Measurements from ENCODE around the gene TGFBR1. TPM values are rescaled to one million over a fixed set of nuclear protein-coding genes. Genes with fewer than 3 reads are reported as not detected.

Gene TGFBR1
- total and polyA plus RNA-seq, 2 donors (not counting 3 experiments of a cell fraction or from before 2014, with no cell fraction given), result 5.8 to 18.6 TPM

DNA sequence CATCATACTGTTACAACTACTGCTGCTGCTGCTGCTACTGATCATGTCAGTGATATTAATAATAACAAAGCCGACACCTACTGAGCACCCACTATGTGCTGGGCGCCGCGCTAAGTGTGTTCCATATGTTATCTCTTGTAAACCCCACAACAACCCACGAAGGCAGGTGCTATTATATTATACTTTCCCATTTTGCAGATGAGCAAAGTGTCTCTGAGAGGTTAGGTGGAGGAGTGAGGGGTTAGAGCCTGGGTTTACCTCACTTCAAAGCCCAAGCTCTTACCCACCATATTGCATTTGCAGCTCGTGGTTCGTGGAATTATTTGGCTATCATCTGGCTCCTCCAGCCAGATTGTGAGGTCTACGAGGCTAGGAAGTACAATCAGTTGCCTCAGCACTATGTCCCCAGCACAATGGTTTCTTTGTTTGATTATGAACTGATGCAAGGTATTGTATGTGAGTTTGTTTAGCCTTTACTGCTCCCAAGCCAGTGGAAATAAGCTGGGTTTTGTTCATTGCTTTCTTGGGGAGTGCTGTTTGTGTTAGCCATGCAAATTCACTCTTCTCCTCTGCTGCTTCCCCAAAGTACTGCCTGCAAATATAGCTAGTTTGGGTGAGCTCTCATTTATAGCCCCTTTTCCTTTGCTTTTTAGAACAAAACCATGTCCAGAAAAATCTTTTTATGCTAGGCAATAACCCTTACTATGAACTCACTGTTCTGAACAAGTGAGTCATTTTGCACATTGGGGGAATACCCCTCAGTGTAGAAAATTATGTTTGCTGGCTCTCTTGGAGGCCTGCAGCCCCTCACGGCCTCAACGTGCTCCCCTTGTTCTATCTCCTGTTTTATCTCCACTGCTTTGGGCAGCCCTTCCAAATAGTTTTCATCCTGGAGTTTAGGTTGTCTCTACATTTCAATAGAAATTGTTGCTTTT, 68.9 kb downstream of the TGFBR1 start:
- Histone ChIP-seq H3K9me1 (replicated peaks; ENCODE audit: control insufficient read depth, extremely low read depth, insufficient read depth, low read length) (no peaks in the 10 kb centered on the region), H3K4me1 (ENCODE audit: control insufficient read depth, extremely low read depth, insufficient read depth, low read length) (no peaks in the 10 kb centered on the region), H3K4me2 (ENCODE audit: insufficient read depth, low read length) (no peak overlapping the region), H3K27me3 (ENCODE audit: control insufficient read depth in 2 of 2, insufficient read depth in 2 of 2, low read length in 2 of 2) (peaks cover 4 to 5% of the 10 kb centered on the region in 2 experiments), H3K27ac (ENCODE audit: insufficient read depth, low read depth, low read length) (no peak overlapping the region), H3K36me3 (ENCODE audit: control insufficient read depth in 2 of 2, extremely low read depth in 1 of 2, insufficient read depth in 2 of 2, low read length in 2 of 2) (no peaks in the 10 kb centered on the region), H4K20me1 (replicated peaks; ENCODE audit: control insufficient read depth, extremely low read depth, insufficient read depth, low read length) (no peaks in the 10 kb centered on the region), H2AFZ (ENCODE audit: low read depth, low read length) (no peak overlapping the region), H3K79me2 (ENCODE audit: control insufficient read depth, insufficient read depth, low read length) (no peaks in the 10 kb centered on the region), H3K9me3 (replicated peaks; ENCODE audit: control insufficient read depth, insufficient read depth, low read length) (no peaks in the 10 kb centered on the region), H3K4me3 (replicated peaks in 1 of 3; ENCODE audit: insufficient read depth in 1 of 3, low read depth in 1 of 3, low read length in 3 of 3) (no peak overlapping the region), H3K9ac (replicated peaks; ENCODE audit: extremely low read depth, insufficient read depth, low read length) (no peak overlapping the region)
- dilution Hi-C loops (cut with MboI; ENCODE audit: extremely low pct_ligation_motif_present, low sequenced_read_pairs) (no loop called here), intact Hi-C loops (cut with micrococcal nuclease) (no loop called here)
- no TSS peak for BruUV-seq (replicated peaks)
- FAIRE-seq (no peak), DNase-seq (ENCODE audit: low read depth, low spot score) (no peak)
- TF ChIP-seq GATA2 (IDR thresholded peaks at IDR 0.05; ENCODE audit: insufficient read depth, insufficient read length, low read depth, low read length) (no peak), POLR2AphosphoS5 (IDR thresholded peaks at IDR 0.05; ENCODE audit: insufficient read depth, low read depth, low read length) (no peak), FOS (IDR thresholded peaks at IDR 0.05; ENCODE audit: borderline replicate concordance, insufficient read depth, low read length) (no peak), POLR2A (IDR thresholded peaks at IDR 0.05; ENCODE audit: low read depth, low read length) (no peak), MYC (IDR thresholded peaks at IDR 0.05; ENCODE audit: low read depth, low read length) (no peak), EZH2 (IDR thresholded peaks at IDR 0.05; ENCODE audit: borderline replicate concordance, low read depth, low read length, severe bottlenecking) (no peak), JUN (IDR thresholded peaks at IDR 0.05; ENCODE audit: borderline replicate concordance, insufficient read depth, insufficient read length, low read depth) (no peak)
- TF ChIP-seq, protein P1, sequence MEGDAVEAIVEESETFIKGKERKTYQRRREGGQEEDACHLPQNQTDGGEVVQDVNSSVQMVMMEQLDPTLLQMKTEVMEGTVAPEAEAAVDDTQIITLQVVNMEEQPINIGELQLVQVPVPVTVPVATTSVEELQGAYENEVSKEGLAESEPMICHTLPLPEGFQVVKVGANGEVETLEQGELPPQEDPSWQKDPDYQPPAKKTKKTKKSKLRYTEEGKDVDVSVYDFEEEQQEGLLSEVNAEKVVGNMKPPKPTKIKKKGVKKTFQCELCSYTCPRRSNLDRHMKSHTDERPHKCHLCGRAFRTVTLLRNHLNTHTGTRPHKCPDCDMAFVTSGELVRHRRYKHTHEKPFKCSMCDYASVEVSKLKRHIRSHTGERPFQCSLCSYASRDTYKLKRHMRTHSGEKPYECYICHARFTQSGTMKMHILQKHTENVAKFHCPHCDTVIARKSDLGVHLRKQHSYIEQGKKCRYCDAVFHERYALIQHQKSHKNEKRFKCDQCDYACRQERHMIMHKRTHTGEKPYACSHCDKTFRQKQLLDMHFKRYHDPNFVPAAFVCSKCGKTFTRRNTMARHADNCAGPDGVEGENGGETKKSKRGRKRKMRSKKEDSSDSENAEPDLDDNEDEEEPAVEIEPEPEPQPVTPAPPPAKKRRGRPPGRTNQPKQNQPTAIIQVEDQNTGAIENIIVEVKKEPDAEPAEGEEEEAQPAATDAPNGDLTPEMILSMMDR (IDR thresholded peaks at IDR 0.05; ENCODE audit: extremely low read depth in 1 of 2, insufficient read depth in 1 of 2, low read depth in 1 of 2, low read length in 2 of 2), result no peak
- TF ChIP-seq, protein P2, sequence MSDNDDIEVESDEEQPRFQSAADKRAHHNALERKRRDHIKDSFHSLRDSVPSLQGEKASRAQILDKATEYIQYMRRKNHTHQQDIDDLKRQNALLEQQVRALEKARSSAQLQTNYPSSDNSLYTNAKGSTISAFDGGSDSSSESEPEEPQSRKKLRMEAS (IDR thresholded peaks at IDR 0.05; ENCODE audit: insufficient read depth, insufficient read length), result no peak
- CTCF ChIA-PET, result interaction anchor here (1.0 to 1.6 kb wide), 4 partner anchors 11 to 732 kb away, joined by 3 to 4 read pairs (median 3); no protein-coding TSS in a partner anchor
- POLR2A ChIA-PET, result no interaction called here
